Smooth muscle cell of the brain vasculature (primary cell): ENCODE data around the gene GSG1L.

Experiments
- DNase-seq: peaks from one replicate; pipeline ENCODE4 v3.0.0-alpha.2; 2012; ENCODE audit warnings: low read depth, low spot score

GSG1L gene

GRCh38 chr16:28063591-28064061 lies at the start of gene GSG1L:
GSG1L (minus strand) TSS chr16:28063714; CDS start chr16:28063424, 290 bp downstream.
- no peak for DNase-seq

GRCh38 chr16:28112908-28113307 lies 49.4 kb upstream of the GSG1L start:
- DNase-seq = no peak

- DNase-seq = no peak
These were observed 47.5 kb upstream of the GSG1L start for GRCh38 chr16:28110977-28111376.

GRCh38 chr16:28110479-28110878 lies 47.0 kb upstream of the GSG1L start:
- DNase-seq = no peak

GRCh38 chr16:28110074-28110473 lies 46.6 kb upstream of the GSG1L start:
- DNase-seq = no peak

- no peak for DNase-seq
These were observed 45.2 kb upstream of the GSG1L start for GRCh38 chr16:28108590-28109247.

GRCh38 chr16:28107232-28107631 lies 43.7 kb upstream of the GSG1L start:
- DNase-seq = no peak

GRCh38 chr16:28106467-28107215 lies 43.1 kb upstream of the GSG1L start:
- no peak for DNase-seq

- DNase-seq = no peak
These were observed 42.4 kb upstream of the GSG1L start for GRCh38 chr16:28105954-28106353.

- DNase-seq = no peak
These were observed 41.8 kb upstream of the GSG1L start for GRCh38 chr16:28105297-28105696.

- no peak for DNase-seq
These were observed 40.9 kb upstream of the GSG1L start for GRCh38 chr16:28104404-28104803.

GRCh38 chr16:28103516-28104170 lies 40.1 kb upstream of the GSG1L start:
- no peak for DNase-seq

- DNase-seq = no peak
These were observed 38.0 kb upstream of the GSG1L start for GRCh38 chr16:28101533-28101890.

GRCh38 chr16:28100810-28101532 lies 37.5 kb upstream of the GSG1L start:
- no peak for DNase-seq

- DNase-seq = no peak
These were observed 35.7 kb upstream of the GSG1L start for GRCh38 chr16:28098959-28099945.

- DNase-seq = no peak
These were observed 34.9 kb upstream of the GSG1L start for GRCh38 chr16:28098171-28098958.

- DNase-seq = no peak
These were observed 33.7 kb upstream of the GSG1L start for GRCh38 chr16:28096983-28097899.

- no peak for DNase-seq
These were observed 29.8 kb upstream of the GSG1L start for GRCh38 chr16:28093385-28093725.
